A673 (cell line): Measurements from ENCODE around the gene SPATA25.

Experiments used
- CTCF ChIP-seq: fragments of 300-800, 200-600 bp; sonication (generic); conservative IDR thresholded peaks from 2 replicates; pipeline ENCODE4 v1.5.1; 2017; ENCODE audit warnings: low read depth, mild to moderate bottlenecking, antibody characterized with exemption, low read length, moderate library complexity, mixed read lengths
- EZH2 ChIP-seq: fragments of 200-600 bp; sonication (generic); IDR thresholded peaks from 2 replicates; pipeline ENCODE4 v1.6.1; 2017; ENCODE audit warnings: borderline replicate concordance, low read depth, mild to moderate bottlenecking, mixed read lengths, antibody characterized with exemption, low read length; ENCODE audit not compliant: poor library complexity, severe bottlenecking

GRCh38 chr20:45893831-45894230, 6.4 kb upstream of the SPATA25 start:
- TF ChIP-seq CTCF = no peak
- no peak for TF ChIP-seq EZH2
